HepG2 (cell line): ENCODE data around the gene MGMT.

ENCODE experiments used
- ATF6 ChIP-seq: sonication (generic); formaldehyde crosslinking; conservative IDR thresholded peaks from 2 replicates; pipeline ENCODE4 v1.4.0; 2020; ENCODE audit warnings: missing genetic modification reagents
- BHLHE40 ChIP-seq: IDR thresholded peaks from 2 replicates; pipeline ENCODE4 v1.6.1; 2011; ENCODE audit warnings: low read length, improper control_type of control experiment
- BRD4 ChIP-seq: sonication (generic); formaldehyde crosslinking; IDR thresholded peaks from 2 replicates; pipeline ENCODE4 v1.4.0; 2020; ENCODE audit warnings: missing genetic modification reagents
- CTCF ChIP-seq: sonication (generic); formaldehyde crosslinking; IDR thresholded peaks from 2 replicates; pipeline ENCODE4 v1.5.0; 2020; ENCODE audit warnings: mild to moderate bottlenecking, missing genetic modification reagents, moderate library complexity
- DMTF1 ChIP-seq: sonication (generic); formaldehyde crosslinking; IDR thresholded peaks from 2 replicates; pipeline ENCODE4 v1.4.0; 2020; ENCODE audit warnings: mild to moderate bottlenecking, missing genetic modification reagents
- EHMT2 ChIP-seq: fragments of 200-600 bp; sonication (generic); IDR thresholded peaks from 2 replicates; pipeline ENCODE4 v1.7.0; 2017; ENCODE audit warnings: antibody characterized with exemption, low read depth, low read length, borderline replicate concordance
- FOXK2 ChIP-seq: fragments of 450-650 bp; IDR thresholded peaks from 2 replicates; pipeline ENCODE4 v1.6.1; 2016
- JUNB ChIP-seq: sonication (generic); formaldehyde crosslinking; IDR thresholded peaks from 2 replicates; pipeline ENCODE4 v1.8.0; 2022; ENCODE audit warnings: missing genetic modification reagents, mild to moderate bottlenecking, borderline replicate concordance
- TFDP2 ChIP-seq: sonication (generic); formaldehyde crosslinking; IDR thresholded peaks from 2 replicates; pipeline ENCODE4 v1.4.0; 2020; ENCODE audit warnings: missing genetic modification reagents
- ZMAT3 ChIP-seq: sonication (generic); formaldehyde crosslinking; conservative IDR thresholded peaks from 2 replicates; pipeline ENCODE4 v1.7.0; 2021; ENCODE audit warnings: missing genetic modification reagents
- ZNF143 ChIP-seq: sonication (generic); formaldehyde crosslinking; IDR thresholded peaks from 2 replicates; pipeline ENCODE4 v1.4.0; 2020; ENCODE audit warnings: missing genetic modification reagents
- ZUFSP ChIP-seq: sonication (generic); formaldehyde crosslinking; IDR thresholded peaks from 2 replicates; pipeline ENCODE4 v1.9.0; 2021; ENCODE audit warnings: missing genetic modification reagents, mild to moderate bottlenecking, borderline replicate concordance
- TF ChIP-seq, protein P1 (sequence below): sonication (generic); formaldehyde crosslinking; IDR thresholded peaks from 2 replicates; pipeline ENCODE4 v1.5.0; 2020; ENCODE audit warnings: missing genetic modification reagents
- TF ChIP-seq, protein P2 (sequence below): sonication (generic); formaldehyde crosslinking; IDR thresholded peaks from 2 replicates; pipeline ENCODE4 v1.4.0; 2020; ENCODE audit warnings: missing genetic modification reagents

DNA sequence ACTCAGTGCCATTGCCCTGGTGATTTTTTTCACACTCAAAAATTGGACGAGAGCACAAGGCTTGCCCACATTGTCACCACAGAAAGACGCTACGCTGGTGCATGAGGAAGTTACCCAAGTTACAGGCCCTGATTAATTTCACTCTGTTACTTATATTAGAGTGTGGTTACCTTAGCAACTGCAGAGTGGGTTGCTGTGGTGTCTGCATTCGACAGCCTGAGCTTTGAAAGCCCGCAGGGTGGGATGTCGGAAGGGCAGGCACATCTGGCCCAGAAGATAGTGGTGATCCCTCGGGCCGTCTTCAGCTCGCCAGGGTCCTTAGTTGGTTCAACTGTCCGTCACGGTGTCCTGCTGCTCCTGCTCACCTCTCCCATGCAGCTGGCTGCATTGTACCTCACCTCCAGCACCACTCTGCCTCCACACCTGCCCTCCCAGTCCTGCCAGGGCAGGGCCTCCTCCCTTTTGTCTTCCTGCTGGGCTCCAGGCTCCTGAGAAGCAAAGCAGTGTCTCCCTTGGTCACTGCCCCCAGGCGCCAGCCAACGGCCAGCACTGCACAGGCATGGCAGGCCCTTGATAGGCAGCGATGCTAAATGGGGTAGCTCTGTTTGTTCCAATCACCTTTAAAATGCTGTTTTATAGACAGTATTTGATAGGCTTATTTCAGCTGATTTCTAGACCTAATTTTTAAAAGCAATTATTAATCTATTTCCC lies 329.8 kb downstream of the MGMT start:
- TF ChIP-seq ZNF143 (CRISPR knock-in tag) = no peak
- TF ChIP-seq TFDP2 = no peak
- no peak for TF ChIP-seq BHLHE40
- no peak for TF ChIP-seq DMTF1 (CRISPR knock-in tag)
- TF ChIP-seq ATF6 (CRISPR knock-in tag) = no peak
- no peak for TF ChIP-seq ZUFSP (CRISPR knock-in tag)
- no peak for TF ChIP-seq FOXK2
- TF ChIP-seq EHMT2 = no peak
- no peak for TF ChIP-seq CTCF (CRISPR knock-in tag)
- TF ChIP-seq, protein P1, sequence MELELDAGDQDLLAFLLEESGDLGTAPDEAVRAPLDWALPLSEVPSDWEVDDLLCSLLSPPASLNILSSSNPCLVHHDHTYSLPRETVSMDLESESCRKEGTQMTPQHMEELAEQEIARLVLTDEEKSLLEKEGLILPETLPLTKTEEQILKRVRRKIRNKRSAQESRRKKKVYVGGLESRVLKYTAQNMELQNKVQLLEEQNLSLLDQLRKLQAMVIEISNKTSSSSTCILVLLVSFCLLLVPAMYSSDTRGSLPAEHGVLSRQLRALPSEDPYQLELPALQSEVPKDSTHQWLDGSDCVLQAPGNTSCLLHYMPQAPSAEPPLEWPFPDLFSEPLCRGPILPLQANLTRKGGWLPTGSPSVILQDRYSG = no peak
- no peak for TF ChIP-seq ZMAT3 (CRISPR knock-in tag)
- TF ChIP-seq JUNB (CRISPR knock-in tag) = no peak
- no peak for TF ChIP-seq BRD4
- TF ChIP-seq, protein P2, sequence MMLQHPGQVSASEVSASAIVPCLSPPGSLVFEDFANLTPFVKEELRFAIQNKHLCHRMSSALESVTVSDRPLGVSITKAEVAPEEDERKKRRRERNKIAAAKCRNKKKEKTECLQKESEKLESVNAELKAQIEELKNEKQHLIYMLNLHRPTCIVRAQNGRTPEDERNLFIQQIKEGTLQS (CRISPR knock-in tag) = no peak
